Adrenal gland (tissue), 5 donors: Measurements from ENCODE around the gene LRRC57.

Experiments used
- POLR2A ChIP-seq, 2 donors: fragments of 450-650 bp; IDR thresholded peaks; one replicate each; pipeline ENCODE4 v1.6.1; 2017; ENCODE audit warnings: antibody characterized with exemption in 2 of 2, mild to moderate bottlenecking in 2 of 2, moderate library complexity in 1 of 2
- TF ChIP-seq, protein P1 (sequence below), 6 experiments: fragments of 450-650 bp in 4 of 6; fragments of 200-600 bp in 2 of 6; sonication (generic) in 1 of 6; IDR thresholded peaks; 1 replicate in 5 of 6; 2 replicates in 1 of 6; pipeline versions ENCODE4 v1.5.1 to v1.8.0; 2016 to 2021; ENCODE audit warnings: antibody characterized with exemption in 6 of 6, mild to moderate bottlenecking in 2 of 6, moderate library complexity in 1 of 6
- donor health status: DM: no; HTN: no; CAD: no.

- TF ChIP-seq, protein P1, sequence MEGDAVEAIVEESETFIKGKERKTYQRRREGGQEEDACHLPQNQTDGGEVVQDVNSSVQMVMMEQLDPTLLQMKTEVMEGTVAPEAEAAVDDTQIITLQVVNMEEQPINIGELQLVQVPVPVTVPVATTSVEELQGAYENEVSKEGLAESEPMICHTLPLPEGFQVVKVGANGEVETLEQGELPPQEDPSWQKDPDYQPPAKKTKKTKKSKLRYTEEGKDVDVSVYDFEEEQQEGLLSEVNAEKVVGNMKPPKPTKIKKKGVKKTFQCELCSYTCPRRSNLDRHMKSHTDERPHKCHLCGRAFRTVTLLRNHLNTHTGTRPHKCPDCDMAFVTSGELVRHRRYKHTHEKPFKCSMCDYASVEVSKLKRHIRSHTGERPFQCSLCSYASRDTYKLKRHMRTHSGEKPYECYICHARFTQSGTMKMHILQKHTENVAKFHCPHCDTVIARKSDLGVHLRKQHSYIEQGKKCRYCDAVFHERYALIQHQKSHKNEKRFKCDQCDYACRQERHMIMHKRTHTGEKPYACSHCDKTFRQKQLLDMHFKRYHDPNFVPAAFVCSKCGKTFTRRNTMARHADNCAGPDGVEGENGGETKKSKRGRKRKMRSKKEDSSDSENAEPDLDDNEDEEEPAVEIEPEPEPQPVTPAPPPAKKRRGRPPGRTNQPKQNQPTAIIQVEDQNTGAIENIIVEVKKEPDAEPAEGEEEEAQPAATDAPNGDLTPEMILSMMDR (IDR thresholded peaks at IDR 0.05): no peak
- no peak for TF ChIP-seq POLR2A (IDR thresholded peaks at IDR 0.05)
These were observed 29.0 kb upstream of the LRRC57 start for GRCh38 chr15:42577514-42578031.
